Heart left ventricle (tissue), 16 donors: ENCODE data around the gene RAVER2. TPM values are rescaled to one million over a fixed set of nuclear protein-coding genes. Genes with fewer than 3 reads are reported as not detected.

Experiments used
- ATAC-seq, 4 donors: fragments of 200-7000 bp; cut with Tn5 transposase; one replicate each; pipeline ENCODE4 v1.9.1; 2020 to 2022; ENCODE audit warnings: moderate library complexity in 4 of 4, mild to moderate bottlenecking in 3 of 4, moderate number of reproducible peaks in 1 of 4
- DNase-seq, 5 donors: peaks; one replicate each; pipeline ENCODE4 v3.0.0-alpha.2; 2020
- H3K27ac ChIP-seq, 12 donors: fragments of 200-600 bp; sonication (generic) in 4 of 12; one replicate each; pipeline versions ENCODE4 v1.5.0 to v1.8.0; 2016 to 2022; ENCODE audit warnings: mild to moderate bottlenecking in 2 of 12
- H3K27me3 ChIP-seq, 9 donors: fragments of 200-600 bp; sonication (generic) in 2 of 9; one replicate each; pipeline versions ENCODE4 v1.5.1 to v1.8.0; 2016 to 2022; ENCODE audit warnings: mild to moderate bottlenecking in 3 of 9
- H3K36me3 ChIP-seq, 9 donors: fragments of 200-600 bp; sonication (generic) in 2 of 9; one replicate each; pipeline versions ENCODE4 v1.5.0 to v1.8.0; 2018 to 2022; ENCODE audit warnings: mild to moderate bottlenecking in 2 of 9
- H3K4me1 ChIP-seq, 12 donors: fragments of 200-600 bp; sonication (generic) in 4 of 12; one replicate each; pipeline versions ENCODE4 v1.5.0 to v1.8.0; 2016 to 2022; ENCODE audit warnings: mild to moderate bottlenecking in 3 of 12
- H3K4me3 ChIP-seq, 12 donors: fragments of 200-600 bp; sonication (generic) in 4 of 12; one replicate each; pipeline versions ENCODE4 v1.5.0 to v1.8.0; 2017 to 2022; ENCODE audit warnings: mild to moderate bottlenecking in 9 of 12, moderate library complexity in 4 of 12
- H3K9me3 ChIP-seq, 12 donors: fragments of 200-600 bp; sonication (generic) in 4 of 12; one replicate each; pipeline versions ENCODE4 v1.5.0 to v1.8.0; 2016 to 2022; ENCODE audit warnings: mild to moderate bottlenecking in 1 of 12
- POLR2A ChIP-seq, 2 donors: fragments of 450-650 bp; IDR thresholded peaks; one replicate each; pipeline ENCODE4 v1.6.1; 2017; ENCODE audit warnings: antibody characterized with exemption in 2 of 2, mild to moderate bottlenecking in 2 of 2, moderate library complexity in 2 of 2
- WGBS, 4 donors: extraction: QIAGEN DNeasy Blood & Tissue Kit in 2 of 4; methylation state at CpG; one replicate each; pipeline versions ENCODE4 v1.1.5 to v1.1.7; 2013 to 2018; 5-methylcytosine and 5-hydroxymethylcytosine counted together
- intact Hi-C, 10 donors: fragments of 100-400 bp; cut with DNase I; formaldehyde crosslinking; loops; one replicate each; pipeline versions ENCODE4 v1.11.1 to v1.14.2; 2022
- polyA plus RNA-seq, 2 donors: library from polyadenylated mRNA; stranded (reverse); fragments of 200-250 nt; gene quantifications; one replicate each; pipeline ENCODE4 v1.2.3, GENCODE V29; 2013
- total RNA-seq, 9 donors: library from RNA; depleted of rRNA in 2 of 9; stranded (reverse); fragments of >200 nt in 2 of 9; fragmentation: NEBNext Ultra II Directional in 3 of 9; extraction: Animal tissue kit (Norgen Biotek cat#: 25700) in 3 of 9; gene quantifications; one replicate each; pipeline versions ENCODE4 v1.1.0 to v1.2.4, GENCODE V29; 2016 to 2023
- TF ChIP-seq, protein P1 (sequence below), 12 donors: fragments of 200-600 bp; sonication (generic) in 4 of 12; IDR thresholded peaks; one replicate each; pipeline versions ENCODE4 v1.5.0 to v1.8.0; 2018 to 2022; ENCODE audit warnings: antibody characterized with exemption in 12 of 12, mild to moderate bottlenecking in 5 of 12
- donor health status: ischemic (EF 13 %, LVEDD 7.1; RV severe dilation, severe dysfunction).
- donor health status: healthy with polysubstance abuse.
- donor health status: DM: no; HTN: yes; CAD: no.
- donor health status: DM: no; HTN: no; CAD: no.
- donor health status: ischemic (EF 25% LVEDD 6.9; RV normal size, moderate dysfunction).
- donor health status: ischemic (EF 25% LVEDD 5.7; RV mildly dilated, moderate dysfunction).
- donor health status: healthy.
- donor health status: DM: yes; HTN: yes; CAD: no.
- donor health status: ischemic (EF 35%, LVEDD 5.7; RV mildly dilated, moderate dysfunction).
- donor health status: nonischemic (EF 11% LVEDD 7.7; RV severe dilation, severe dysfunction).
- donor health status: DM: yes; HTN: yes; CAD: no.
- donor health status: PGD.
- donor health status: ischemic (EF 29% LVEDD 5.4; RV normal size, mild dysfunction).
- donor health status: nonischemic (EF 23%, LVEDD 6.1; RV moderate dilation, normal function).

RAVER2 gene
- total and polyA plus RNA-seq, 11 donors = 6.3 to 25.8 (median 18.6) TPM

DNA sequence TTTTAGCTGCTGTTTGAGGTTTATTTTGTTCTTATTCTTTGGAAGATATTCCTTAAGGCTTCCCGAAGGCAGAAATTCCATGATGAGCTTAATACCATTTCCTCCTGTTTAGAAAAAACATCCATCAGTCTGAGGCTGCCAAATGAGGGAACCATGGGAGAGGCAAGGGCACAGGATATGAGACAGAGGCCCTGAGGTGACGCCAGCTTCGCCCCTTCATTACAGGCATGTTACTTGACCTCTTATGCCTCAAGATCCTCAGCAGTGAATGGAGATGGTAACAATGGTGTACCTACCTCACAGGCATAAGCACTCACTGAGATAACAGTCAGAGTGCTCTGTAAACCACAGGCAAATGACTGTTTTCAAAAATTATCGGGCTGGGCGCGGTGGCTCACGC, 93.6 kb downstream of the RAVER2 start:
- Histone ChIP-seq H3K4me3 (no peak overlapping the region), H3K36me3 (peaks cover 0 to 93% (median 87%) of the 10 kb centered on the region in 9 donors), H3K27me3 (no peaks in the 10 kb centered on the region), H3K9me3 (no peaks in the 10 kb centered on the region), H3K27ac (no peak overlapping the region), H3K4me1 (peaks cover 0 to 15% (median 4%) of the 10 kb centered on the region in 12 donors)
- DNase-seq (no peak), ATAC-seq (no peak)
- intact Hi-C loops = no loop called here
- TF ChIP-seq, protein P1, sequence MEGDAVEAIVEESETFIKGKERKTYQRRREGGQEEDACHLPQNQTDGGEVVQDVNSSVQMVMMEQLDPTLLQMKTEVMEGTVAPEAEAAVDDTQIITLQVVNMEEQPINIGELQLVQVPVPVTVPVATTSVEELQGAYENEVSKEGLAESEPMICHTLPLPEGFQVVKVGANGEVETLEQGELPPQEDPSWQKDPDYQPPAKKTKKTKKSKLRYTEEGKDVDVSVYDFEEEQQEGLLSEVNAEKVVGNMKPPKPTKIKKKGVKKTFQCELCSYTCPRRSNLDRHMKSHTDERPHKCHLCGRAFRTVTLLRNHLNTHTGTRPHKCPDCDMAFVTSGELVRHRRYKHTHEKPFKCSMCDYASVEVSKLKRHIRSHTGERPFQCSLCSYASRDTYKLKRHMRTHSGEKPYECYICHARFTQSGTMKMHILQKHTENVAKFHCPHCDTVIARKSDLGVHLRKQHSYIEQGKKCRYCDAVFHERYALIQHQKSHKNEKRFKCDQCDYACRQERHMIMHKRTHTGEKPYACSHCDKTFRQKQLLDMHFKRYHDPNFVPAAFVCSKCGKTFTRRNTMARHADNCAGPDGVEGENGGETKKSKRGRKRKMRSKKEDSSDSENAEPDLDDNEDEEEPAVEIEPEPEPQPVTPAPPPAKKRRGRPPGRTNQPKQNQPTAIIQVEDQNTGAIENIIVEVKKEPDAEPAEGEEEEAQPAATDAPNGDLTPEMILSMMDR (IDR thresholded peaks at IDR 0.05) = no peak
- TF ChIP-seq POLR2A (IDR thresholded peaks at IDR 0.05) = no peak
- 77 to 90% (median 85%) methylated on average over 7 of the region's 7 CpGs for WGBS, 4 donors

DNA sequence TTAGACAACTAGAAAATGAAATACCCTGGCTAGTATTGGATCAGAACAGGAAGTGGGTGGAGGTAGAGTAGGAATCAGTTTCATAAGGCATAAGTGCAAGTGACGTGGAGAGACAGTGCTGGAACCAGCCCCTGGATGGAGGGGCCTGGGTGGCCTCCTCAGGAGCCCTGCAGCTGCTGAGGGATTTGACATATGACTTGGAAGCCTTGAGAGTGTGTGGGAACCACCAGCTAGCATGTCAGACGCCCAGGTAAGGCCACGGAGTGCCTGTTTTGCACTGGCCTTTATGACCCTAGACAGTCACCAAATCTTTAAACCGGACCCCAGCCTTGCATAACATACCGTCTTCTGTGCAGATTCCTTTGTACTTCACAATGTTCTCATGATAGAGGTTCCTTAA, 94.4 kb downstream of the RAVER2 start:
- peaks cover 0 to 15% (median 4%) of the 10 kb centered on the region in 12 donors for H3K4me1 ChIP-seq
- 87 to 95% (median 90%) methylated on average over 5 of the region's 5 CpGs for WGBS, 4 donors
- H3K9me3 ChIP-seq = no peaks in the 10 kb centered on the region
- ATAC-seq = no peak
- H3K27me3 ChIP-seq = no peaks in the 10 kb centered on the region
- no peak for DNase-seq
- no peak overlapping the region for H3K27ac ChIP-seq
- intact Hi-C loops = no loop called here
- TF ChIP-seq, protein P1 (IDR thresholded peaks at IDR 0.05) = no peak
- no peak for TF ChIP-seq POLR2A (IDR thresholded peaks at IDR 0.05)
- peaks cover 0 to 93% (median 87%) of the 10 kb centered on the region in 9 donors for H3K36me3 ChIP-seq
- no peak overlapping the region for H3K4me3 ChIP-seq

DNA sequence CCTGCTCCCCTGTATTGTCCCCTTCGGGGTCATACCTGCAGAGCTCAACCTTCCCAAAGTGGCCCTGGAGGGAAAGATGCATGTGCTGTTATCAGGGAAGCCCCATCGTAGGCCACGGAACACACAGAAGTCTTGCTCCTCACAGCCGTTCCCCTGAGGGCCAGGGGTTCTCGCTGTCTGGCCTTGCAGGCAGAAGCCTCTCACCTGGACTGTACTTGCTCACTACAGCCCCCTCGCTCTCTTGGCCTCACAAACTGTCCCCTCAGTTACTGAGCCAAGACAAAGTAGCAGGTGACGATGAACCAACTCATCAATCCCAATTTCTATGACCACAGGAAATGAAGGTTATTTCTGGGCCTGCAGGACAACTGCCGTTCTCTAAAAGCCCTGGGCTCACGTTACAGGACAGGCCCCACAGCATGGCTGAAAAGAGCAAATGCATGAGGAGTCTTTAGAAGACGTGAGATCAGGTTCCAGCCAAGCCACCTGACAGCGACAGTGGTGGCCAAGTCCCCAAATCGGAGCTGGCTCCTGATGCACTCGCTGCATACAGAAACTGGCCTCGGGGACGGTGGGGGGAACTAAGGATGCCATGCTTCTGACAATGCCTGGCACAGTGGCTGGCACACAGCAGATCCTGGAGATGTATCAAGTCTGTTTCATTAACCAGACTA, 95.0 kb downstream of the RAVER2 start:
- Histone ChIP-seq H3K4me3 (no peak overlapping the region), H3K27ac (no peak overlapping the region), H3K27me3 (no peaks in the 10 kb centered on the region), H3K36me3 (peaks cover 0 to 93% (median 87%) of the 10 kb centered on the region in 9 donors), H3K9me3 (no peaks in the 10 kb centered on the region), H3K4me1 (peaks cover 0 to 15% (median 4%) of the 10 kb centered on the region in 12 donors)
- TF ChIP-seq POLR2A (IDR thresholded peaks at IDR 0.05) = no peak
- TF ChIP-seq, protein P1 (IDR thresholded peaks at IDR 0.05) = no peak
- intact Hi-C loops = no loop called here
- WGBS, 4 donors = 80 to 92% (median 90%) methylated on average over 15 of the region's 15 CpGs
- ATAC-seq (no peak), DNase-seq (no peak)

DNA sequence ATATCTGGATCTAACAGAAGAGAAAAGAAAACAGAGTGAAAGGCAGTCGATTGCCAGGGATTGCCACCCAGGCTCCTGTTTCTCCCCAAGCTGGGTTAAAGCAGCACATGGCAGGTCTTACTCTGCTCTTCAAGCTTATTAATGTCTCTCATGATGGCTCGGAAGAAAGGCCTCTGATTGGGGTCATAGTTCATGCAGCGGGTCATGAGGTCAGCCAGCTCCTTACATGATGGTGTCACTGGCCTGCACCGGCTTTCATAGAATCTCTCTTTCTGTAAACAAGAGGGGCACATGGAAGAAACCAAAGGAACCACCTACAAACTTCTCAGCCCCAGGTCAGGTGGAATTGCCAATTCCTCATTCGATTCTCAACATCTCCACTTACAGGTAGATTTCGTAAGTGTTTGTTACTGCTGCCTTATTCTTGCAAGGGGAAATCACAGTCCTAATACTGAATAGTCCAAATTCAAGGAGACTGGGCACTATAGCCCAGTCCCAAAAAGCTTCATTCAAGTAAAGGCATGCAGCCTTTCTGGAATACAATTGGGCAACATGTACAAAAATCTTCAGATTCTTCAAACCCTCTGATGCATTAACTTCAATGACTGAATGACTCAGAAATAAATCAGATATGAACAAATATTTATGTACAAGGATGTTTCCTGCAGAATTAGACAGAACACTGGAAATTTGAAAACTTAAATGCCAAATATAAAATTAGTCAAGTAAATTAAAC, 96.6 kb downstream of the RAVER2 start:
- Histone ChIP-seq H3K4me1 (peaks cover 0 to 15% (median 4%) of the 10 kb centered on the region in 12 donors), H3K9me3 (no peaks in the 10 kb centered on the region), H3K36me3 (peaks cover 0 to 93% (median 87%) of the 10 kb centered on the region in 9 donors), H3K27ac (peak overlapping the region in 1 of 12 donors; percentile 32), H3K4me3 (no peak overlapping the region), H3K27me3 (no peaks in the 10 kb centered on the region)
- intact Hi-C loops = no loop called here
- DNase-seq (no peak), ATAC-seq (no peak)
- 75 to 89% (median 79%) methylated on average over 6 of the region's 6 CpGs for WGBS, 4 donors
- TF ChIP-seq POLR2A (IDR thresholded peaks at IDR 0.05) = no peak
- TF ChIP-seq, protein P1 (IDR thresholded peaks at IDR 0.05) = no peak
